ENCODE results near the gene SCG3.

Gene SCG3

DNA sequence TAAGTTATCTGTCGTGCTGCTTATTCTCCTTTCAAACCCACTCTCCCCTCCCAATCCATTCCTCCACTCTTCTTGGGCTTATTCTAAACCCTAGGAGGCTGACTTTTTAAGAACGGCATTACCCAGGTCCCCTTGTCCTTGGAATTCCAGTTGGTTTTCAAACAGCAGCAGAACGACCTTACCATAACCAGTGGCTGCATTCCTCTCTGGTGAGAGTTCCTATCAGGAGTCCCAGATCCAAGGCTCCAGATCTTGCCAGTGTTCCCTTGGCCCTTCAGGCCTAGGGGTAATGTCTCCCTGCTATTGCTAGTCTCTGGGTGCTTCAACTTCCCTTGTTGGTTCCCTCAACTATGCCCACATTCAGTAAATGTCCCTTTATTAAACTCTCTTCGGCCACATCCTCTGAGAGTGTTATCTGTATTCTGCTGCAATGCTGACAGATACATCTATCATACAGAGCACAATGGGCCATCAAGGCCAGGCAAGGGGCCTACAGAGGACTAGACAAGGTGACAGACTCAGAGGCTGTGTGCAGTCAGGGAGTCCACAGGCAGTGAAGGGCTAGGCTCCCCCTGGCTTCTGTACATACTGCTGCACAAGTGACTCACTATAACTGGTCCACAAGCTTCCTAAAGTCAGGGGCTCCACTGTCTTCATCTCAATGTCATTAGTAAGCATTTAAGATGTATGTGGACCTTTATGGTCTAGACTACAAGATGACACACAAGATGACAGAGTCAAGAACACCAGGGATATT is 46.0 kb downstream of the SCG3 start:
- DNase-seq (ENCODE audit: low read depth in 2 of 2): no peak

DNA sequence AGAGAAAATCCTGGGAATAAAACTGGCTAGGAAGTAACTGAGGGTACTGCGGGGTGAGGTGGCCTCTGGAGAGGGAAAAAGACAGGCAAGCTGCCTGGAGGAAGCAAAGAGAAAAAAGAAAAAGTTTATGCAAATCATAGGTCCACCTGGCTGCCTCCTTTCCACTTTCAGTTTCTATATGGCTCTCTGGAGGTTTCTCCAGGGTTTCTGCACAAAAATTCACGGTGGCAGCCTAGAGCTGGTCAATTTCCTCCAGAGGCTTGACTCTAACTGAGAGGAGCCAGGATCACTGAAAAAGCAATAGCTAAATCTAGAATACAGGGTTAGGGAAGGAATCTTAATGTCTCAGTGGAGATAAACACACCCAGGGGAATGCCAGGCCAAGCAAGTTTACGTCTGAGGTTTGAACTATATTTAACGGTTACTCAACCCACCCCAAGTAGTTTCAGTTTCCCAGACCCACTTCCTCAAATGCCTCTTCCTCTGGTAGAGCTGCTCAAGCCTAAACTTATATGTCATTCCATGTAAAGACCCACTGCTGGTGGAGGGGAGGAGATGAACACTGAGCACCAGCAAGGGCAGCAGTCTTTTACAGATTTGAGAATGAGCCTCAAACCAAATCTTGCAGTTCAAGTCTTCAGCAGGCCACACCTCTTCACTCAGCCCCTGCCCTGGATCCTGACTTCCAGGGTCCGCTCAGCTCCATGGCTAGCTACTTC is 50.4 kb downstream of the SCG3 start:
- DNase-seq (ENCODE audit: low read depth in 2 of 2): no peak

DNA sequence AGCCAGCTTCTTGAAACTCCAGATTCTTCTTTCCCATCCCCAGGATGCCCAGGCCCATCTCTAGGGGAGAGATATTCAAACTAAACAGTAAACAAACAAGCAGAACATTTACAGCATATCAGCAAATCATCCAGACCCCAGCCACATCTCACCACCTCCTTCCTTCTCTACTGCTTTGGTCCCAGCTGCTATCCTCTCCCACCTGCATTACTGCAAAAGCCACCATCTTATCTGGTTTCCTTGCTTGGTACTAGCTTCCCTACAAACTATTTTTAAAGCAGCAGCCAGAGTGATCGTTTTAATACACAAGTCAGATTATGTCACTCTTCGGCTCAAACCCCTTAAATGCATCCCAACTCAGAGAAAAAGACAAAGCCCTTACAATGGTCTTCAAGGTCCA is 51.3 kb downstream of the SCG3 start:
- no peak for DNase-seq (ENCODE audit: low read depth in 2 of 2)

DNA sequence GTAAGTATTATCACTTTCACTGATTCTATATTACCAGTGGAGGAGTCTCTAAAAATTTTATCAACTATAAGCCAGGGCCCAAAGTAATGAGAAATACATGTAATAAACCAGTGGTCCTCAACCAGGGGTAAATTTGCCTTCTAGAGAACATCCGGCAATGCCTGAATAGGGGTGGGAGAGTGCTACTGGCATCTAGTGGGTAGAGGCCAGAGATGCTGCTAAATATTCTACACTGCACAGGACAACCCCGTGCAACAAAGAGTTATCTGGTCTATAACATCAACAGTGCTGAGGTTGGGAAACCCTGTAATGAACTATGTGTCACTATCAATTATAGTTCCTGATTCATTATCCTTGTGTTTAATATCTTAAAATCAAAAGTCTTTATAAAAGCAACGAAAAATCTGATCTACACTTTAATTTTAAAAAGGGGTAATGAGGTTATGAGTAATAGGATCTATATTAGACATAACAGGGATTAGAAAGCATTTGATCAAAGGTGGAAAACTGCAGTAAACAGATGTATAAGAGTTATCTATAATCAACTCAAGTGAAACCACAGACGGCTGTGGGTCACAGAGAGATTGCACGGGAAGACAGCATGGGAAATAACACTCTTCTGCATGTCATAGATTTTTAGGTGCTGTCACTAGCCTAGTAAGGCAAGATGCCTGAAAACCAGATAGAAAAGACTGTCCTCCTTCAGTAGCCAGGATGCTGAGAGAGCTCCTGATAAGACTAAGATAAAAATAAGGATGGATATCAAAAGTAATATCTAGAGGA is 54.1 kb downstream of the SCG3 start:
- DNase-seq (ENCODE audit: low read depth in 2 of 2): no peak

DNA sequence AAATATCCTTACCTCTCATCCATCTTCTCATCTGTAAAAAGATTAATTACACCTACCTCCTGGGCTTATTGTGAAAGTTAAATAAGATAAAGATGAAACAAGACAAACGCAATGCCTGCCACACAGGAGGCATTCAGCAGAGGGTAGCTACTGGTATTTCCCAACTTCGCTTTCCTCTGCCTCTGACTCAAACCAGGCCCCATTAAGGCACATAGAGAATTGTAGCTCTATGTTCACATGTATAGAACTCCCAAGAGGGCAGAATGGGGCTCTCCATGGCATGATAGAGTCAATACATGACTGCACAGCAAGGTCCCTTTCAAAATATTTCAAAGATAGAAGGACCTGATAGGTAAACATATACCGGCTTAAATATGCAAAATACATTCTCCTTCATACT is 54.8 kb downstream of the SCG3 start:
- DNase-seq (ENCODE audit: low read depth in 2 of 2): no peak

DNA sequence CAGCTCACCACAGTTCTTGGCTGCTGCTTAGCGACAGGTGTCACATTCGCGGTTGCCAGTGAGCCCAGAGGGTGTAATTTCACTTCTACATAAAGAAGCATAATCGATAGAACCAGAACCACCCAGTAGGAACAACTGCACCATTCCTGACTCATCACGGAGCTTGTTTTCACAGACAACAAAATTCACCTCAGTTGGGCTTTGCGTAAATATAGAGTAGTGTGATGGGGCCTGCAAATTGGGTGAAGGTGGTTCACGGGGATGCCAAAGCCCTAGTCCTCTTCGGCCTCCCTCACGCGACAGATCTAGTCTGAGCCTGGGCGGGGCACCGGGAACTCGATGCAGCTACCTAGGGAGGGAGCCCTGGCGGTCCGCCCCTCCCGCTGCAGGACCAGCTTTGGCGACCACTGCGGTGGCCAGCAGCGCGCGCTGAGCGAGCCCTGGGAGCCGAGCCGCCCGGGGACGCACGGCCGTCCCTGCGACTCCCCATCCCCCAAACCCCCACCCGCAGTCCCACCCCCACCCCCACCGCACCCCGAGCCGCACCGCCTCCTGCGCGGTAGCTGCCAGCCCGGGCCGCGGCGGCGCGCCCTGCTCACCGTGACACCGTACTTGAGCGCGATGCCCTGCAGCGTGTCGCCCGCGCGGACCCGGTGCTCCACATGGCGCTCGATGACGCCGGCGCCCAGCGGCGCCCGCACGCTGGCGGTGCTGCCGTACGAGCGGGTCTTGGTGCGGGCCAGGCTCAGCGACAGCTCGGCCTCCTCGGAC is 55.6 kb downstream of the SCG3 start:
- DNase-seq (ENCODE audit: low read depth in 2 of 2): peak in 1 of 2 donors; percentile 37

DNA sequence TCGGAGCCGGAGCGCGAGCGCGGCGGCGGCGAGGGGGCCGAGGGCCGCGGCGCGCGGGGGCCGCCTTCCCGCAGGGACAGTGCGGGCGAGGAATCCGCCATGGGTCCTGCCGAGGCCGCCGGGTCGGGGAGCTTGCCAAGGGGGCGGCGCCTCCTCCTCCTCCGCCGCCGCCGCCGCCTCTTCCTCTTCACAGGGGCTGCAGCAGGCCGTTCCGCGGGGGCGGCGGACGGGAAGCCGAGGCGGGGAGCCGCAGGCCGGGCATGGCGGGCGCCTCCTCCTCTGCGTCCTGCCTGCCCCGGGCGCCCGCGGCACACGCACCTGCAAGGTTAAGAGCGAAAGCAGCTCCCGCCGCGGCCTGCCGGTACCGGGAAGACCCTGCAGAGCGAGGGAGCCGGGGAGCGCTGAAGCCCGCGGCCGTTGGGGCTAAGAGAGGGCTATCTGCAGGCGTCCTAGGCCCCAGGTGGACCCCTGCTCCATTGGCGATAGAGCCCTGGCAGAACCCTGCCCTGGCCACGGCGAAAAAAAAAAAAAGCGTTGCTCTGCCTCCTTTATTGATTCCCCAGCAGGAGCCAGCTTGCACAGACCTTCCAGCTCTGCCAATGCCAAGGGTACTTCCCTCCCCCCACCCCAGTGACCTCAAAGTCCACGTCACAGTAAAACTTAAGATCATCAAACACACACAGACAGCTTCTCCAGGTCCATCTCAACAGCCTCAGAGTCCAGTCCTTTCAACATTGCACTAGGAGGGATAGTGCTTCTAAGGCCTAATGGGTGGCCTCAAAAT is 56.4 kb downstream of the SCG3 start, which contains the start of gene LYSMD2:
LYSMD2 (minus strand) TSS at position 134 of the 784 bp plus-strand sequence; CDS start at position 101, 33 bp downstream.
- DNase-seq (ENCODE audit: low read depth in 2 of 2): peak; percentile 58 to 63

DNA sequence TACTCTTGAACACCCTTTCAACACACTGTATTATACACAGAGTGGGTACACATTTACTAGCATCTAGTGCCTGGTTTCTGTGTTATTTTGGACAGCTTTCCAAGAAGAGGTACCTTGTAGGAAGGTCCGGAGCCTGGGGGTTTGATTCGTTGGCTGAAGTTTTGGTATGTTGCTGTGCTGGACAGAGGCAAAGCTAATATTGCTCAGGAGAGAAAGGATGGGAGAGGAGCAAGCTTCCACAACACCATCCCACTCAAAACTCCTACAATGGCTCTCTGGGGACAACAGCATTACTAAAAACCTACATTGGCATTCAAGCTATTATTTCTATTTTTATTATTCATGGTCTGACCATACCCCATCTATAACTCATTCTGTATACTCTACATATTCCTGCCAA is 57.2 kb downstream of the SCG3 start:
- DNase-seq (ENCODE audit: low read depth in 2 of 2): no peak

DNA sequence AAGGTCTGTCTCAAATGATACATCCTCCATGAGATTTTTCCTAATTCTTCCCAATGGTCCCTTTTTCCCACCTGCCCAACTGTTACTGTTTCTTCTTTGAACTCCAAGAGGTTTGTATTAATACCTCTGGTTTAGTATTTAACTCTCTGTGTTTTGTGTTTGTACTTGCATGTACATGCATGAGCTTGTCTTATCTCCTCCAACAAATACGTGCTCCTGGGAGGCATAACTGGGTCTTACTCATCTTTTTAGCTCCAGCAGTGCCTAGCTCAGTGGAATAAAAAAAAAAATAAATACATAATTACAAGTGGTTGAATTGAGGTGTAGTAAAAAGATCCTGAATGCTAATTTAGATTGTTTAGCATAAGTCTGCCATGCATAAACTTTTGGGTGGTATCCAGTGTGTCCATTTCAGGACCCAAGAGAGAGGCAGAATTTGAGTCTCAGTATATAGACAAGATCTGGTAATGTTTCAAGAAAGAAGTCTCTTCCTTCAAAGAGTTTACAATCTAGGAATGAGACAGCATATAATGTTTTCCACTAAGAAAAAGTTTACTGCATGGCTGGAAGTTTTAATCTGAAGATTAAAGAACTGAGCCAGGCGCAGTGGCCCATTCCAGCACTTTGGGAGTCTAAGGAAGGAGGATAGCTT is 57.9 kb downstream of the SCG3 start:
- DNase-seq (ENCODE audit: low read depth in 2 of 2): no peak

DNA sequence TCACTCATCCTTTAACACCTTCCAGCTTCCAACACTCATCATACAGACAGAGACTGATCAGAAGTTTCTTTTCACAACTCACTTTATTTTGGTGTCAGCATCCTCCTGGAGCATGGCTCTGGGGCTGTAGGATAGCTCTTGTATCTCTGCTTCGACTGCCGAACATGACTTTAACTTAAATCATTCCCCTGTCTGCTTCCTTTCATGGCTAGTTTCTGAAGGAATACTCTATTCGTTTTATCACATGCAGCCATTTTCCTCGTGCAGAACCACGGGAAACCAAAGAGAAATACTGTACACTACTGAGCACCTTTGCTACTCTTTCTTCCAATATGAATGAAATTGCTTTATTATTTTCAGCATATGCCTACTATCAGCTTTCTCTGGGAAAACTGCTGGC is 68.0 kb downstream of the SCG3 start:
- no peak for DNase-seq (ENCODE audit: low read depth in 2 of 2)

DNA sequence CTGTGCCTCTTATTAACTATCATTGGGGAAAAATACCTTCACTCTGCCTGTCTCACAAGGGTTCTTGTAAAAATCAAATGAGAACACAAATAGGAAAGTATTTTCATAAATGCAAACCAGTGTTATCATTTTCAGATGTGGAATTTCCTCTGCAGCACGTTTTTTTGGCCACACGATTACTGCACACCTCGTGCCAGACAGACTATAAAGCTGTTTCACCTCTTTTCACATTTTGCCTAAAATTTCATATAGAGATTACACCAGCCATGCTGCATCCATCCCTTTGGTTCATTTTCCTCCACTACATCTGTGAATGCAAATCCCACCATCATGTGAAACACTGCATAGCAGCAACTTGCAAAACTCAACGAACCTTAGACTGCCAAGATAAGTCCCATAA is 68.9 kb downstream of the SCG3 start:
- DNase-seq (ENCODE audit: low read depth in 2 of 2): no peak

DNA sequence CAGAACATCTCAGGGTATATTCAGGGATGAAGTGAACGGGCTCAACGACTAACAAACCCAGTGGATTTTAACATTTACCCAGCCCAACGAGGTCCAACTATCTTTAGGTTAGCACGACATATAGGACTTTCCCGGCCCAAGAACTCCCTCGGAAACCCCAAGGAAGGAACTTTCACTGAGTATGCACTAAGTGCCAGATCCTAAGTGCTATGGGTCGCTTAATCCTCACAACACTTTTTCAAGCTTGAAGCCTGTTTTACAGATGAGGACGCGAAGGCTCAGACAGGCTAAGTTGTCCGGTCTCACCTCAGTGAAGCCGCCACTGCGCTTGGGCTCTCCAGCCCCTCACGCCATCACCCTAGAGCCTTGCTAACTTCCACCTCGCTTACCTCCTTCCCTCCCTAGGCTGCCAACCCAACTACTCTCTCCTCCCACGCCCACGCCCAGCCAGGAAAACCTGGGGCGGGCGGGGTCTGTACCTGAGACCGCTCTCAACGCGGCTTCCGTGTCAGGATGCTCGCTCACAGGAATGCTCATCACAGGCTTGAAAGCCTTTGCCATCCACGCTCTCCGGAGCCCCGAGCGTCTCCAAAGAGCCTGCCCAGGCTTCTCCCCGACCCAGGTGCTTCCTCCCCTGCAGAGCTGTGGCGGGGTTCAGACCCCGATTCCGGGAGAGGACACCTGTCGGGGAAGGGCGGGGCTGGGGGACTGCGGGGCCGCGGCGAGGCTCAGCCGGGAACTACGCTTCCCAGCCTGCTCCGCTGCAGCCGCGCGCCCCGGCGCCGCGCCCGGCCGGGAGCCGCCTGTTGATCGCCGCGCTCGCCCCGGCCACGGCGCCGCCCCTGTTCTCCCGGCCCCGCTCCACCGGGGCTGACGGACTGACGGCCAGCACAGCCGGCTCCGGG is 69.7 kb downstream of the SCG3 start, which contains the start of gene TMOD2:
TMOD2 (plus strand) TSS at position 806 of the 905 bp plus-strand sequence. CDS start 14,845 bp downstream, outside the sequence.
- peak in 1 of 2 donors; percentile 44 for DNase-seq (ENCODE audit: low read depth in 2 of 2)

DNA sequence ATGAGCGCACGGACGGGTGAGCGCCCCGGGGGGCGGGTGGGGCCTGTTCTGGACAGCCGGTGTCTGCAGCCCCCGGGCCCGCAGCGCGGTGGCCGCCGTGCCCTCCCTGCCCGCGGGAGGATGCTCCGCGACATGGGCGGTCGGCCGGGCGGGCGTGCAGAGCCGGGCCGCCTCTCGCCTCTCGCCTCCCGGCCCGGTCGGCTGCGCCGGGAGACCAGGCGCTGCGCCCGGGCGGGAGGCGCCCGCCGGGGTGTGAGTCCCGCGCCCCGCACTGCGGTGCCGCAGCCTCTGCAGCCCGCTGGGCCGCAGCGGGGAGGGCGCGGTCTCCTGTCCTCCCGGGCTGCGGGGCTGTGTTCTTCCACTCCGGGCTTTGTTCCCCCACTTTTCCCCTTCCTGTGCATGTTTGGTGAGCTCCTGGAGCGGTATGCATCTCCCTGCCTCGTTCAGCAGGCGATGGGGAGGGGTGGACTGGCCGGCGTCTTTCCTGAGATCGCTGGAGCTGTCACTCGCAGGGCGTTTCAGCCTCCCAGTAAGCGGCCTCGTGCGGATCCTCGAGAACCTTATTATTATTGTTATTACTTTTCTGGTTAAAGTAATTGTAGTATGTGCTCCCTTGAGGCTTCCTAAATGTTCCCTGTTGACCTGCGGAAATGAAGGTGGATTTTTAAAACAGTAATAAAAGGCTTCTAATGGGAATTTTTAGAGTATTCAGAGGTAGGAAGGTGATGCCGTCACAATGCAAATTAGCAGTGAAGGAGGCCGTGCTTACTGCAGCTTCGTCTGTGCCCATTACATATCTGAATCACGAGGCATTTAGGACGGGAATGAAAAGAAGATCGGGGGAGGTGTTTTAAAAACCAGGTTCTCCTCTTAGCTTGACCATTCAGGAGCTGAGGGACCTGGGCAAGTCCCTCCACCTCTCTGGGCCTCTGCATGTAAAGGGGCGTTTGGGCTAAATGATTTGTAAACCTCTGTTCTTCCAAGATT is 70.7 kb downstream of the SCG3 start:
- DNase-seq (ENCODE audit: low read depth in 2 of 2): no peak

DNA sequence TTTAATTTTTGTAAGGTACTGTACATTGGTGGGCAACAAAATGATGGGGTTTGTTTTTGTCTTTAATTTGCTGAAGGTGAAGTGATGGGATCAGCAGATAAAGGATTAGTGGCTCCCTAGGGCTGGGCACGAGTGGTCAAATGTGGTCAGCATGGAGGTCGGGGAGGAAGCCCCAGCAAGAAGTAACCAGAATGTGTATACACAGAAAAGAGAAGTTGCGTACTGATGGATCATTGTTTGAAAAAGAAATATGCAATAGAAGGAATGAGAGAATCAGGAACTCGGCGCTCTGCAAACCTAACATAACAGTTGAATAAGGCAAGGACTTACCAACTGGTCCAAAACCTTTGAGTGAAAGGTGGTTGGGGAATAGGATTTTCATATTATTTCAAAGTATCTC is 71.6 kb downstream of the SCG3 start:
- DNase-seq (ENCODE audit: low read depth in 2 of 2): no peak

DNA sequence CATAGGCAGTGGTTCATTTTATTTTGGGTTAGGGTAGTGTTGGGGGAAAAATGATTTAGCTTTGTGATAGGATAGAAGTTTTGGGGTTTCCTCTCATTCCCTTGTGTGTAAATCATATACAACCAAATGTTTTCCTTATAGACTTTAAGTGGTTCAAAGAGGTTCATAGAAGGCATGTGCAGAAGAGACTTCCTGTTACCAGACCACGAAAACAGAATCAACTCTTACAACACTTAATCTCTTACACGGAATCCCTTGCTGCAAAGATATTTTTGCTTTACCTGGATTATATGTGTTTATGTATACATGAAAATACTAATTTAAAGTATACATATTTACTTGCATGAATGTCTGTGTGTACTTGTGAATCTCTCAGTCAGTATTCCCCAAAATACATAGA is 73.0 kb downstream of the SCG3 start:
- no peak for DNase-seq (ENCODE audit: low read depth in 2 of 2)

DNA sequence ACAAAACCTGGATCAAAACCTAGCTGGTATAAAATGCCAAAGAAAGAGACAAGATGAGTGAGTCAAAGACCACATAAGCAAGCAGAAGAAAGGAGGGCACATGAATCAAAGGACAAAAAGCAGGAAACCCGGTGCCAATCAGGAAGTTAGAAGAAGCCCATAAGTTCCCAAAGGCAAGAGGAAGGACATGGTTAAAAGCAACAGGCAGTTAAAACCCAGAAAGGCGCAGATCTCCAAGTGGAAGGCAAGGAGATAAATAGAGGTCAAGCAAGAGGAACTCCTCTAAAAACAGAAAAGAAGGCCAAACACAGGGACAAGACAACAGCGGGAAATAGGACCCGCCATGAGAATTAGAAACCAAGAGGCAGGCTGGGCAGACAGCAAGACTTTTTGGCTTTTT is 74.5 kb downstream of the SCG3 start:
- no peak for DNase-seq (ENCODE audit: low read depth in 2 of 2)

DNA sequence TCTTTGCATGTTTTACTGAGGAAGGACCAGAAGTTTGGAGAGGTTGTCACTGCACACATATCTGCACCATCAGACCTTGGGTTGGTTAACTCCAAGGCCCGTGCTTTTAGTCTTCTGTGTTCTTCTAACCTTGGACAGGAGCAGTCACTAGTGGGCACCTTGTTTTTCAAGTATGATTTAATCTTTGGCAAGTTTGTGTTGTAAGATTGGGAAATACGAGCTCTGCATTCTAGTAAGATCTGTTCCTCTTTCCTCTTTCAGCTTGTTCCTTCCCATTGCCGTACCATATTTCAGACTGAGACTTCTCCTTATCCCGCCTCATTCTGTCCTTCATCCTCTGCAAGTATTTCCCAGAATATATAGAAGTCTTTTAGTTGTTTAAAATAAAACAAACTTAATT is 75.2 kb downstream of the SCG3 start:
- no peak for DNase-seq (ENCODE audit: low read depth in 2 of 2)

DNA sequence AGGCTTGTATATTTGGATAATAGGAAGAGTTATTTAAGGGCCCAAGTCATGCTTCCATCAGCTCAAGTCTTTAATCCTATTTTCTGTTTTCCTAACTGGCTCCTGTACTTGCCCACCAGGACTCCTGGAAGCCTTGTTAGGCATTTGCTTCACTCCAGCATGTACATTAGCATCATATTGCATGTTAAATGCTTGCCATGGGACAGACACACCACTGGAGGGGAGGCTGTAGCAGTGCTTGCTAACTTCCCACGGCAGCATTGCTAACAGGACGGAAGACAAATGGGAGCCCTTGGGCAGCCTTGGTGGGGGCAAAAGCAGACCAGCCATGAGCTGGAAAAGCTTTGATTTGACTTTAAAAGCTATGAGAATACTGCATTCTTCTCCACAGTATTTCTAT is 76.1 kb downstream of the SCG3 start:
- no peak for DNase-seq (ENCODE audit: low read depth in 2 of 2)

Data from stimulated activated CD8-positive, alpha-beta memory T cell treated with anti-CD3 and anti-CD28 coated beads, Interleukin-15, amount 100 ng/mL, for 48 hours (primary cell).